BE2C (cell line): Measurements from ENCODE around the gene USP47.

Experiments used
- DNase-seq: peaks from one replicate; pipeline ENCODE4 v3.0.0-alpha.2; 2020
- H3K27me3 ChIP-seq: fragments of 250-450 bp; sonication (Bioruptor Pico); 2 replicates; pipeline ENCODE4 v1.5.1; 2020; ENCODE audit warnings: mild to moderate bottlenecking
- H3K36me3 ChIP-seq: fragments of 250-450 bp; sonication (Bioruptor Pico); 2 replicates; pipeline ENCODE4 v1.5.1; 2020; ENCODE audit warnings: mild to moderate bottlenecking
- H3K4me1 ChIP-seq: fragments of 250-450 bp; sonication (Bioruptor Pico); 2 replicates; pipeline ENCODE4 v1.5.1; 2020
- H3K4me3 ChIP-seq: 2 replicates; pipeline ENCODE4 v1.5.1; 2011; ENCODE audit warnings: low read depth, low read length
- H3K9me3 ChIP-seq: fragments of 250-450 bp; sonication (Bioruptor Pico); 2 replicates; pipeline ENCODE4 v1.5.1; 2020
- CTCF ChIP-seq: IDR thresholded peaks from 2 replicates; pipeline ENCODE4 v1.5.1; 2012; ENCODE audit warnings: mild to moderate bottlenecking, low read depth, low read length

USP47 gene

GRCh38 chr11:11929920-11930319 lies 88.1 kb downstream of the USP47 start:
- Histone ChIP-seq H3K36me3 (no peaks in the 10 kb centered on the region), H3K27me3 (no peaks in the 10 kb centered on the region), H3K4me3 (no peak overlapping the region), H3K4me1 (no peaks in the 10 kb centered on the region), H3K9me3 (no peaks in the 10 kb centered on the region)
- TF ChIP-seq CTCF, result no peak
- DNase-seq, result no peak

- no peaks in the 10 kb centered on the region for H3K9me3 ChIP-seq
- no peaks in the 10 kb centered on the region for H3K27me3 ChIP-seq
- TF ChIP-seq CTCF, result peak; percentile 53
- peak; percentile 16 for DNase-seq
- H3K36me3 ChIP-seq, result no peaks in the 10 kb centered on the region
- no peaks in the 10 kb centered on the region for H3K4me1 ChIP-seq
- no peak overlapping the region for H3K4me3 ChIP-seq
Measured at GRCh38 chr11:11931461-11932055, 89.8 kb downstream of the USP47 start.

GRCh38 chr11:11935536-11935935 lies 93.8 kb downstream of the USP47 start:
- DNase-seq, result no peak
- no peaks in the 10 kb centered on the region for H3K9me3 ChIP-seq
- TF ChIP-seq CTCF, result no peak
- H3K4me1 ChIP-seq, result no peaks in the 10 kb centered on the region
- H3K4me3 ChIP-seq, result no peak overlapping the region
- no peaks in the 10 kb centered on the region for H3K36me3 ChIP-seq
- H3K27me3 ChIP-seq, result no peaks in the 10 kb centered on the region

- Histone ChIP-seq H3K9me3 (no peaks in the 10 kb centered on the region), H3K4me1 (no peaks in the 10 kb centered on the region), H3K4me3 (no peak overlapping the region), H3K36me3 (no peaks in the 10 kb centered on the region), H3K27me3 (no peaks in the 10 kb centered on the region)
- no peak for TF ChIP-seq CTCF
- DNase-seq, result no peak
Measured at GRCh38 chr11:11937433-11937832, 95.7 kb downstream of the USP47 start.

GRCh38 chr11:11937957-11938356 lies 96.2 kb downstream of the USP47 start:
- H3K36me3 ChIP-seq, result no peaks in the 10 kb centered on the region

GRCh38 chr11:11940551-11940950 lies 98.8 kb downstream of the USP47 start:
- Histone ChIP-seq H3K9me3 (no peaks in the 10 kb centered on the region), H3K27me3 (no peaks in the 10 kb centered on the region), H3K36me3 (no peaks in the 10 kb centered on the region; the same call in 1 of the 2 replicates), H3K4me1 (no peaks in the 10 kb centered on the region), H3K4me3 (no peak overlapping the region)
- no peak for DNase-seq
- no peak for TF ChIP-seq CTCF

More at GRCh38 chr11:11937957-11938356, 96.2 kb downstream of the USP47 start:
- no peak for TF ChIP-seq CTCF
- no peaks in the 10 kb centered on the region for H3K27me3 ChIP-seq
- DNase-seq, result no peak
- H3K4me1 ChIP-seq, result no peaks in the 10 kb centered on the region
- H3K4me3 ChIP-seq, result no peak overlapping the region
- H3K9me3 ChIP-seq, result no peaks in the 10 kb centered on the region
